HCT116 (cell line): Measurements from ENCODE around the gene P2RX3.

Experiments
- ATF3 ChIP-seq: IDR thresholded peaks from 2 replicates; pipeline ENCODE4 v1.6.1; 2012
- CEBPB ChIP-seq: IDR thresholded peaks from 2 replicates; pipeline ENCODE4 v1.6.1; 2012; ENCODE audit warnings: low read depth
- ELF1 ChIP-seq: IDR thresholded peaks from 2 replicates; pipeline ENCODE4 v1.6.1; 2012; ENCODE audit warnings: low read depth, borderline replicate concordance
- EZH2 ChIP-seq: fragments of 200-600 bp; sonication (generic); IDR thresholded peaks from 2 replicates; pipeline ENCODE4 v1.6.1; 2017; ENCODE audit warnings: antibody characterized with exemption, mixed run types
- EZH2phosphoT487 ChIP-seq: fragments of 200-600 bp; IDR thresholded peaks from 2 replicates; pipeline ENCODE4 v1.6.1; 2018; ENCODE audit warnings: antibody characterized with exemption, borderline replicate concordance
- FOSL1 ChIP-seq: IDR thresholded peaks from 2 replicates; pipeline ENCODE4 v1.6.1; 2012; ENCODE audit warnings: low read depth
- POLR2A ChIP-seq: IDR thresholded peaks from 2 replicates; pipeline ENCODE4 v1.7.0; 2011; ENCODE audit warnings: borderline replicate concordance; ENCODE audit not compliant: insufficient read depth, insufficient read length; ENCODE audit errors: extremely low read depth
- POLR2AphosphoS5 ChIP-seq: IDR thresholded peaks from 2 replicates; pipeline ENCODE4 v1.6.1; 2011; ENCODE audit warnings: mild to moderate bottlenecking, low read depth, low read length, moderate library complexity
- RAD21 ChIP-seq: IDR thresholded peaks from 2 replicates; pipeline ENCODE4 v1.6.1; 2012; ENCODE audit warnings: low read depth, mild to moderate bottlenecking
- REST ChIP-seq: IDR thresholded peaks from 2 replicates; pipeline ENCODE4 v1.6.1; 2012; ENCODE audit warnings: low read depth
- SIN3A ChIP-seq: IDR thresholded peaks from 2 replicates; pipeline ENCODE4 v1.6.1; 2012; ENCODE audit warnings: low read depth
- YY1 ChIP-seq: IDR thresholded peaks from 2 replicates; pipeline ENCODE4 v1.6.1; 2011; ENCODE audit warnings: low read length, low read depth, moderate library complexity, mild to moderate bottlenecking; ENCODE audit not compliant: insufficient replicate concordance; ENCODE audit errors: extremely low read depth
- TF ChIP-seq, protein P1 (sequence below), 3 experiments: fragments of 200-600 bp in 1 of 3; sonication (generic) in 1 of 3; IDR thresholded peaks in 2 of 3; conservative IDR thresholded peaks in 1 of 3; 2 replicates each; pipeline ENCODE4 v1.5.1; 2012 to 2017; ENCODE audit warnings: low read depth in 2 of 3, low read length in 2 of 3, antibody characterized with exemption in 1 of 3, borderline replicate concordance in 1 of 3, control low read depth in 1 of 3, mild to moderate bottlenecking in 1 of 3, mixed read lengths in 1 of 3, mixed run types in 1 of 3, moderate library complexity in 1 of 3; ENCODE audit not compliant: insufficient read depth in 1 of 3

DNA sequence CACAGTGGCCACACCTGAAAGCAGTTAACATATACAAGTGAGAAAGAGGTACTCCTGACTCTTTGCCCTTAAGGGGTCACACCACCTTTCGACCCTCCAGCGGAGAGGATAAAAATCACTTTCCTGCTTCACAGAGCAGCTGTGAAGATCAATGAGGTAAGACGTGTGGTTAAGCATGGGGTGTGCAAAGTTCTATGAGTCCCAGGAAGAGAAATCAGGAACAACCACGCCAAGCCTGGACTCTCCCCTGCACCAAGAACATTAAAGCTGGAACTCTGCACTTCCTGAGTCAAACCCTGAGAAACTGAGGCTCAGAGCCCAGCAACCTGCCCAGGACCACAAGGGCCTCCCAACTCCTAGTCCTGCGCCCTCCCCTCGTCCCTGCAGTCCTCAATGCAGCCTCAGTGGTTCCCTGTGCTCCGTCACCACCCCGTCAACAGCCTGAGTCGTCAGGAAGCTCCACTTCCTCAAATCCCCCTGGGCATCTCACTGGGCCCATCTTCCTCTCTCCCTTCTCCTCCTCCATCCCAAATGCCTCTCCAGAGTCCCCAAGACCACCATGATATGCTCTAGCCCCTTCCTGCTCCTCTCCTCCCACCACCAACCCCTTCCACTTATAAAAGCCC, 31.1 kb upstream of the P2RX3 start:
- TF ChIP-seq, protein P1, sequence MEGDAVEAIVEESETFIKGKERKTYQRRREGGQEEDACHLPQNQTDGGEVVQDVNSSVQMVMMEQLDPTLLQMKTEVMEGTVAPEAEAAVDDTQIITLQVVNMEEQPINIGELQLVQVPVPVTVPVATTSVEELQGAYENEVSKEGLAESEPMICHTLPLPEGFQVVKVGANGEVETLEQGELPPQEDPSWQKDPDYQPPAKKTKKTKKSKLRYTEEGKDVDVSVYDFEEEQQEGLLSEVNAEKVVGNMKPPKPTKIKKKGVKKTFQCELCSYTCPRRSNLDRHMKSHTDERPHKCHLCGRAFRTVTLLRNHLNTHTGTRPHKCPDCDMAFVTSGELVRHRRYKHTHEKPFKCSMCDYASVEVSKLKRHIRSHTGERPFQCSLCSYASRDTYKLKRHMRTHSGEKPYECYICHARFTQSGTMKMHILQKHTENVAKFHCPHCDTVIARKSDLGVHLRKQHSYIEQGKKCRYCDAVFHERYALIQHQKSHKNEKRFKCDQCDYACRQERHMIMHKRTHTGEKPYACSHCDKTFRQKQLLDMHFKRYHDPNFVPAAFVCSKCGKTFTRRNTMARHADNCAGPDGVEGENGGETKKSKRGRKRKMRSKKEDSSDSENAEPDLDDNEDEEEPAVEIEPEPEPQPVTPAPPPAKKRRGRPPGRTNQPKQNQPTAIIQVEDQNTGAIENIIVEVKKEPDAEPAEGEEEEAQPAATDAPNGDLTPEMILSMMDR (IDR thresholded peaks at IDR 0.05 in 2 of 3, conservative IDR thresholded peaks at IDR 0.05 in 1 of 3; ENCODE audit: borderline replicate concordance in 1 of 3, insufficient read depth in 1 of 3, low read depth in 2 of 3, low read length in 2 of 3): no peak
- TF ChIP-seq POLR2A (no peak), RAD21 (no peak), REST (no peak), FOSL1 (no peak), CEBPB (no peak), ATF3 (no peak), YY1 (no peak), POLR2AphosphoS5 (no peak), ELF1 (no peak), SIN3A (no peak), EZH2 (no peak), EZH2phosphoT487 (no peak)
